ENCODE measurements around the gene STYXL1.

The STYXL1 gene

DNA sequence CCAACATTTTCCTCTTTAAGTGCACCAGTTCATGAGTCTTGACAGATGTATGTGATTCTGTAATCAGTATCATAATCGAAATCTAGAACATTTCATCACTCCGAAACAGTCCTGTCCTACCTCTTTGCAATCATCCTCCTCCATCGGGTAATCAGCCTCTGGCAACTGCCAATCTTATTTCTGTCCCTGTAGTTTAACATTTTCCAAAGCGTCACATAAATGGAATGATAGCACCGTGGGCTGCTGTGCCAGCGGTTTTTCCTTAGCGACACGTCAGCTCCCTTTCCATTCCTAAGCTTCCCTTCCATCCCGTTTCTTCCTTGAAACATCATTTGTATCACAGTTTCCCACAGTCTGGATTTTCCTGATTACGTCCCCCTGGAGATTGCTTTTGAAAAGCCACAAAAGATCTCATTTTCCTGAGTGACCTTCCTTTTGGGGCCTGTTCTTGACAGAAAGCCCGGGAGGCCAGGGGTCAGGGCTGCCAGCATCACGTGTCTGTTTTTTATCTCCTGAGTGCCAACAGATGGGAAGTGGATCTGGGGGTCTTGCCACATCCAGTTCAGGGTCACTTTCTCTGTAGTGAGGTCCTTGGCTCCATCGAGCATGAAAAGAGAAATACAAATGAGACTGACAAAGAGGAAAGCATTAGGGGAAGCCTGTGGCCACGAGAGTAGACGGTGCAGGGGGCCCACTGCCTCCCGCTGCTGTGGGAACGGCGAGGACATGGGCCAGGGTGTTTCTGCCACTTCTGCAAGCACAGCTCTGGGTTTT is 85.0 kb downstream of the STYXL1 start:
- in situ Hi-C loops (cut with HindIII; ENCODE audit: low sequenced_read_pairs) = loop anchor here (5.0 to 10.0 kb wide), 4 partner anchors 55 to 242 kb away; partner anchors contain the start of gene SRRM3

DNA sequence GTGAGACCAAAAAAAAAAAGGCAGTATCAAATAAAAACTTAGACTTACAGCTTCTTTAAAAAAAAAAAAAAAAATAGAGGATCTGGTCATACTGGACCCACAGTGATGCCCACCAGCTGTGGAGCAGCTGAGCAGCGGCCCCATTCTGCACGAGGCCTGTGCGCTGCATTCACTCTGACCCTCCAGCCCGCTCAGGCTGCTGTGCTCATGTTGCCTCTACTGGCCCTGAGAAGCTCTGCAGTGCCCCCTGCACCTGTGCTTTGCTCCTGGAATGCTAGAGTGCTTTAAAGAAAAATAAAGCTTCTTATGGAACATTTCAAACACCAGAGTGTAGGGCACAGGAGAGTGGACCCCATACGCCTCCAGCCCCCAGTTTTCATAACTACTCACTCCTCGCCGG is 86.6 kb downstream of the STYXL1 start:
- in situ Hi-C loops (cut with HindIII; ENCODE audit: low sequenced_read_pairs) = loop anchor here (5.0 to 10.0 kb wide), 4 partner anchors 54 to 244 kb away; partner anchors contain the start of gene SRRM3

DNA sequence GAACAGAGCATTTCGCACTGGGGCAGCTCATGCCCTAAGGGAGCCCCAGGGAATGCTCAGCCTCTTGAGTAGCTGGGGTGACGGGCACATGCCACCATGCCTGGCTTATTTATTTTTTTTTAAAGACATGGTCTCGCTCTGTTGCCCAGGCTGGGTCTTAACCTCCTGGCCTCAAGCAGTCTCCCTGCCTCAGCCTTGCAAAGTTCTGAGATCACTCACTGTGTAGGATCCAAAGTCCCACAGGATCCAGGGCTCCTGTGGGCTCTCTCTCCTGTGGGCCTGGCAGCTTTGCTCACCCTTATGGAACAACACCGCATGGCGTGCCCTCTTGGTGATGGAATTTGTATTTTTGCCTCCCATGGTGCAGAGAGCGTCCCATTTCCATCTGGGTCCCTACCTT is 87.4 kb downstream of the STYXL1 start:
- in situ Hi-C loops (cut with HindIII; ENCODE audit: low sequenced_read_pairs) = loop anchor here (5.0 to 10.0 kb wide), 4 partner anchors 53 to 244 kb away; partner anchors contain the start of gene SRRM3

DNA sequence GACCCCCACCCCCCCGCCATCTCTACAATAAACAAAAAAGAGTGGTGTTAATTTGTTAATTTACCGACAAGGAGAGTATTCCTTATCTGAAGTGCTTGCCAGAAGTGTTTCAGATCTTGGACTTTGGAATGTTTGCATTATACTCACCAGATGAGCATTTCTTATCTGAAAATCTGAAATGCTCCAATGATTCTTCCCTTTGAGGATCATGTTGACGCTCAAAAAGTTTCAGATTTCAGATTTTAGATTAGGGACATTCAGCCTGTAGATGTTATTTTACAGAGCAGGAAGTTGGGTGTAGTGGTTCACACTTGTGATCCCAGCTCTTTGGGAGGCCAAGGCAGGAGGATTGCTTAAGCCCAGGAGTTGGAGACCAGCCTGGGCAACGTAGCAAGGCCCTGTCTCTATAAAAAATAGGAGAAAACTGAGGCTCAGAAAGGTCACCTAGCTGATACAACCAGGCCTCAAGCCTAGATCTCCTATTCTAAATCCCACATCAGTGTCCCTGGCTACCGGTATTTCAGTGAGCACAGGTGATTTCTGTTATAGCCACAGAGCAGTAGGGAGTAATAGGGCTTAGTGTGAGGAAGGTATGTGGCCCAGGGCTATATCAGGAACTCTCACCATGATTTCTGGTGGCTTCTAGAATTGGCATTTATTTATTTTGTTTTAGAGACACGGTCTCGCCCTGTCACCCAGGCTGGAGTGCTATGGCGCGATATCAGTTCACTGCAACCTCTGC is 88.8 kb downstream of the STYXL1 start:
- in situ Hi-C loops (cut with HindIII; ENCODE audit: low sequenced_read_pairs) = no loop called here

DNA sequence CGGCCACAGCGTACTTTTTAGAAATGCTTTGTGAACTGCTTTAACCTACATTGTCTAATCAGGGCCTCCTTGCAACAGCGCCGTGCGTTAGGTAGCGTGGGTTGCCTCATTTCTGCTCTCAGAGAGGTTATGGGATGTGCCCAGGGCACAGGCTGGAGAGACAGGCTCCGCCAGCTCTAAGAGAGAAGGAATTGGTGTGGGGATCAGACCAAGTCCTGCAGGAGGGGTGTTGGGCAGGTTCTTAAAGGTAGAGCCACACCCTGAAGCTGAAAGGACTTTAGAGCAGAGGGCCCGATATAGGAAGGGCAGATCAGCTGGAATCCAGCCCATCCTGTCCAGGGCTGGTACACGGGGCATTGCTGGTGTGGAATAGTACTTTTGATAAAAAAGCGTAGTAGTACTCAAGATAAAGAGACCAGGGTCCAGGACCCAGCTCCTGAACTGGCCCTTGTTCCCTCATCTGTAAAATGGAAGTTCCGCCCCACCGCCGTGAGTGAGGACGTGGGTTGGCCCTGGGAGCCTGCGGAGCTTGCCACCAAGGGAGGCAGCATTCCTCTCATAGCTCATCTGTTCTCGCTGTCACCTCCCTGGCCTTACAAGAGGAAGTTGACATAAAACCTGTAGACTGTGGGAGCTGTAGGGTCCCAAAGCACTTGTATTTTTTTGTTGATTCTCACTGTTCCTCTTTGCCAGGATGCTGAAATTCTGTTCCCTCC is 90.6 kb downstream of the STYXL1 start:
- in situ Hi-C loops (cut with HindIII; ENCODE audit: low sequenced_read_pairs) = no loop called here

DNA sequence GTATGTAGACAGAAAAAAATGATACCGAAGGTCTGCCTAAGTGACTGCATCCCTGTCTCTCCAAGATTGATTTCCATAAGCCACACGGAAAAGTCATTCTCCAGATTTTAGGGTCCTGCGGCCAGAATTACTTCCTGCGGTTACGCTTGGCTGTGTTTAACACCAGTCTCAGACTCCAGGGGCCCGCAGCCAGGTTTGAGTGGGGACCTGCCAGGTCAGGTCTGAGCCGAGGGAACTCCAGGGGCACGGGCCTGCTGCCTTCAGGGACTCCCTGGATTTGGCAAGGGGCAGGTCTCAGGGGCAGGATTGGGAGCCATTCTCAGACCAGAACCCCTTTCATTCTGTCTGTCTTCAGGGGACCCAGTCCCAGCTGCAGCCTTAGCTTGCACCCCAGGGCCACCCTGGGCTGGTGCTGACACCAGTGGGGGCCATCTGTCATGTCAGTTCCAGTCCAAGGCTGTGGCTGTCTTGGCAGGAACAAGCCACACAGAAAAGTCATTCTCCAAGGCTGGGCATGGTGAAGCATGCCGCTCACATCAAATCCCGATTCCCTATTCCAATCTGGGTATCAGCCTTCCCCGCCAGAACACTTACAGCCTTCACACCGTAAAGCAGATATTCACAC is 92.4 kb downstream of the STYXL1 start:
- in situ Hi-C loops (cut with HindIII; ENCODE audit: low sequenced_read_pairs) = no loop called here

DNA sequence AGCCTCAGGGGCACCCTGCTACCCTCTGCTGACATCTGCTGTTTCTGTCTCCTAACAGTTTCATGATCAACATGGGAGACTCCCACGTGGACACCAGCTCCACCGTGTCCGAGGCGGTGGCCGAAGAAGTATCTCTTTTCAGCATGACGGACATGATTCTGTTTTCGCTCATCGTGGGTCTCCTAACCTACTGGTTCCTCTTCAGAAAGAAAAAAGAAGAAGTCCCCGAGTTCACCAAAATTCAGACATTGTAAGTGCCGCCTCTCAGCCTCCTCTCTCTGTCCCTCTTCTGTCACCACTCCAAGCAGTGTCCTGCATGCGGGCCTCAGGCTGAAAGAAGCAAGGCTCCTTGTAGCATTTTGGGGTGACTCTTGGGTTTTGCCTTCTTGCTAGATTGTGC is 93.9 kb downstream of the STYXL1 start:
- in situ Hi-C loops (cut with HindIII; ENCODE audit: low sequenced_read_pairs) = no loop called here

DNA sequence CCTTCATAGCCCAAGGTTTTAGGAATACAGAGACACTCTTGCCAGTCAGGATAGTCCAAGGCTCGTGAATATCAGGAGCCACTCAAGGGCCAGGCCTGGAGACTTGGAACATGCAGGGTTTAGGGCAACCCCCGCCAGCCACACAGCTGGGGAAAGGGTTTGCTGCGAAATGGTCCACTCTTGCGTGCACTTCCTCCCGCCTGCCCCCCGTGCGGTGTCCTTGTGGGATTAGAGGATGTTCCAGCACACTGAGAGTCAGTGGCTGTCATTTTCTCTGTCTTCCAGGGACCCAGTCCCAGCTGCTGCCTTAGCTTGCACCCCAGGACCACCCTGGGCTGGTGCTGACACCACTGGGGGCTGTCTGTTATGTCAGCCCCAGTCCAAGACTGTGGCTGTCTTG is 94.4 kb downstream of the STYXL1 start:
- in situ Hi-C loops (cut with HindIII; ENCODE audit: low sequenced_read_pairs) = no loop called here

DNA sequence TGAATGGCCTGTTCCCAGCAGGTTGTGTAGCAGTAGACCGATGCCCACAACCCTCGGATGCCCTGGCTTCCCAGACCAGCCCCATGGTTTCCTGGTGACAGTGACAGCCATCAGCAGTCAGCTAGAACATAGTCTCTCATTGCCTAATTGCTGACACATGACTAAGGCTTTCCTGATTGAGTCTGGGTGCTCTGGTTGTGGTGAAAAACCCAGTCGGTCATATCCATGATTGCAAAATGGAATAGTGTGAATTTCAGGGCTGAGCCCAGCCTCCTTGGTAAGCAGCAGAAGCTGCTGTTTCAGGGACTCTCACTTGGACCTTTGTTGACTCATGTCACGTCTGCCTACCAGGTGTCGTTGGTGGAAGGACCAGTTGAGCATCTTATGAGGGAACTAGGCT is 96.3 kb downstream of the STYXL1 start:
- in situ Hi-C loops (cut with HindIII; ENCODE audit: low sequenced_read_pairs) = no loop called here

DNA sequence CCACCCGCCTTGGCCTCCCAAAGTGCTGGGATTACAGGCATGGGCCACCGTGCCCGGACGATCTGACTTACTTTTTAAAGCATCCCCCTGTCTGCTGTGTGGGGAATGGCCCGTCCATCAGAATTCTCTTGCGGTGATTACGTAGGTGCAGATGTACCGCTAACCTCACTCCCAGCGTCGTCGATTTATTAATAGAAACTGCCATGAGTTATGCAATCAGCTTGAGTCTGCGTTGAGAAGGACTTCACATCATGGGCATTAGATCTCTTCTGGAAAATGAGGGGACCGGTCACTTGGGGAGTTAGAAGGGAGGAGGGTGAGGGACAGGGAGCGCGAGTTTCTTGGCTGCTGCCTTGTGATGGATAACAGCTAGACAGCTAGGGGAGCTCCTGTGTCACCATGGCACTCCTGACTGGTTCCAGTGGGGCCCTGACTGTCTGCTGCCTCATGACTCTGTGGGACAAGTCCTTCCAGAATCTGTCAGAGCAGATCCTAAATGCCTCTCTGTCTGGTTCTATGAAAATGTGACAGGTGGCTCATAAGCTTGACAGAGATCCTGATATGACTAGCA is 97.6 kb downstream of the STYXL1 start:
- in situ Hi-C loops (cut with HindIII; ENCODE audit: low sequenced_read_pairs) = no loop called here

DNA sequence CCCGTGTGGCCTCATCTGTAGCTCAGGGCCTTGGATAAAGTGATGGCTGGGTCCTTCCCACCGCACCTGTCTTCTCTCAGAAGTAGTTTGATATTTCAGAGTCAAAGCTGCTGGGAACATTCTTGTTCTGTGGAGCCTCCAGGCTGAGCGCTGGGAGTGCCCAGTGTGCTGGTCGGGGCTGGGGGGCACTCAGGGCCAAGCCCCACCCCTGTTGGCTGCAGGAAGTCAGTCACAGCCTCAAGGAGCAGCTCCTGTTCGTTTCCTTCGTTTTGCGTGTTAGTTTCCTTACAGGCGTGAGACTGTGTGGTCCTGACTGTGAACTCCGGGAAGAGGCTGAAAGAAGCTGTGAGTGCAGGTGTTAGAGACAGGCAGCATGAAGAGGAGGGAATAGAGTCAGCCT is 99.6 kb downstream of the STYXL1 start:
- in situ Hi-C loops (cut with HindIII; ENCODE audit: low sequenced_read_pairs) = no loop called here

Data from endothelial cell of hepatic sinusoid (primary cell).